Panc1 (cell line): ENCODE results near the gene CFHR4. TPM values are rescaled to one million over a fixed set of nuclear protein-coding genes. Genes with fewer than 3 reads are reported as not detected.

Experiments used
- ATAC-seq: fragments of 200-7000 bp; cut with Tn5 transposase; 2 replicates; pipeline ENCODE4 v1.9.1; 2020; ENCODE audit warnings: mild to moderate bottlenecking, moderate library complexity
- BruUV-seq: library from RNA; stranded (reverse); fragments of 400-500 nt; replicated peaks from 2 replicates; lab custom pipeline; 2021; lab: Mats Ljungman, UMichigan
- CTCF ChIA-PET: fragments of 300-600 bp; sonication (Branson Sonifier 250); formaldehyde crosslinking; loops from one replicate; lab custom pipeline; 2022; ENCODE audit warnings: antibody characterized with exemption; lab: Charles Lee
- POLR2A ChIA-PET: fragments of 300-600 bp; sonication (Branson Sonifier 250); formaldehyde crosslinking; loops from one replicate; lab custom pipeline; 2022; ENCODE audit warnings: antibody characterized with exemption; lab: Charles Lee
- DNase-seq: peaks from one replicate; pipeline ENCODE4 v3.0.0-alpha.2; 2010; ENCODE audit warnings: low read depth, low spot score
- H3K27ac ChIP-seq: 2 replicates; pipeline ENCODE4 v1.5.1; 2011; ENCODE audit warnings: mild to moderate bottlenecking, low read length, inconsistent platforms
- H3K27me3 ChIP-seq: fragments of 200-500 bp; sonication (Bioruptor generic); 2 replicates; pipeline ENCODE4 v1.6.0; 2014; ENCODE audit warnings: low read length, inconsistent platforms; ENCODE audit not compliant: control insufficient read depth, insufficient read depth
- H3K36me3 ChIP-seq: fragments of 200-500 bp; sonication (Bioruptor generic); 2 replicates; pipeline ENCODE4 v1.5.1; 2014; ENCODE audit warnings: inconsistent platforms, mild to moderate bottlenecking, low read length, moderate library complexity; ENCODE audit not compliant: control insufficient read depth, insufficient read depth
- H3K4me1 ChIP-seq: 2 replicates; pipeline ENCODE4 v1.5.1; 2011; ENCODE audit warnings: inconsistent platforms, mild to moderate bottlenecking, low read length, moderate library complexity; ENCODE audit not compliant: control insufficient read depth, insufficient read depth
- H3K4me3 ChIP-seq, 2 experiments: 2 replicates each; pipeline ENCODE4 v1.5.1; 2011 to 2012; ENCODE audit warnings: low read depth in 2 of 2, low read length in 2 of 2, mild to moderate bottlenecking in 2 of 2, inconsistent platforms in 1 of 2, moderate library complexity in 1 of 2
- H3K9me3 ChIP-seq: fragments of 200-500 bp; sonication (Bioruptor generic); 2 replicates; pipeline ENCODE4 v1.5.1; 2014; ENCODE audit warnings: low read depth, mild to moderate bottlenecking, inconsistent platforms, low read length, moderate library complexity; ENCODE audit not compliant: control insufficient read depth, insufficient read depth
- POLR2AphosphoS5 ChIP-seq: IDR thresholded peaks from 2 replicates; pipeline ENCODE4 v1.6.1; 2012; ENCODE audit warnings: mild to moderate bottlenecking, low read depth, low read length, moderate library complexity
- SIN3A ChIP-seq: IDR thresholded peaks from 2 replicates; pipeline ENCODE4 v1.6.1; 2012; ENCODE audit warnings: low read depth, mild to moderate bottlenecking, low read length, moderate library complexity, borderline replicate concordance; ENCODE audit not compliant: insufficient read depth
- TCF7L2 ChIP-seq: IDR thresholded peaks from 2 replicates; pipeline ENCODE4 v1.6.1; 2011; ENCODE audit warnings: mild to moderate bottlenecking, low read depth, low read length, inconsistent platforms
- in situ Hi-C: cut with HindIII; loops from 2 replicates; pipeline ENCODE4 v1.10.0; 2016; ENCODE audit warnings: low sequenced_read_pairs, low pct_unique_long_range_greater_than_20kb
- intact Hi-C: fragments of 100-400 bp; cut with micrococcal nuclease; formaldehyde crosslinking; loops from one replicate; pipeline ENCODE4 v1.10.0; 2022; ENCODE audit not compliant: unreplicated experiment
- total RNA-seq: library from RNA; stranded (reverse); gene quantifications from one replicate; pipeline ENCODE4 v1.2.1, GENCODE V29; 2021; ENCODE audit not compliant: unreplicated experiment
- TF ChIP-seq, protein P1 (sequence below), 2 experiments: IDR thresholded peaks; 2 replicates each; pipeline ENCODE4 v1.6.1; 2011 to 2012; ENCODE audit warnings: low read depth in 2 of 2, control low read depth in 1 of 2, low read length in 1 of 2, mild to moderate bottlenecking in 1 of 2, moderate library complexity in 1 of 2; ENCODE audit not compliant: insufficient read depth in 1 of 2
- TF ChIP-seq, protein P2 (sequence below): fragments of 450-650 bp; IDR thresholded peaks from 2 replicates; pipeline ENCODE4 v1.5.1; 2017; ENCODE audit warnings: mild to moderate bottlenecking

CFHR4 gene
- total RNA-seq, 1 experiment from 2014 or later, result not detected

DNA sequence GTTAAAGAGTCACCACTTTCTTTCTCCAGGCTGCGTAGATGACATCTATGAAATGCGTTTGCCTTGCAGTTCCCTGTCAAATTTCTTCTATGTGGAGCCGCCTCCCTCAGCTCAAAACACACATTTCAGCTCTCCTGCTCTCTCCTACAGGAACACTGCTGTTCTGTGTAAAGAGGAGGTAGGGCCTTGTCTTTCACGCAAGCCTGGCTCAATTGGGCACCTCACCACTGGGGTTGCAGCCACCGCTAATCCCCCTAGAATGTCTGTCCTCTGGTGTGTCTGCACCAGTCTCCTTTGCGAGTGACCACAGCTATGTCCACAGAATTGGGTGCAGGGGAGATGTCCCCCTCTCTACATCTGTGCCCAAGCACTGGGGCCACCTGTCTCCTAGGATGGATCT lies 31.8 kb upstream of the CFHR4 start:
- no peaks in the 10 kb centered on the region for H3K4me1 ChIP-seq
- H3K36me3 ChIP-seq, result no peaks in the 10 kb centered on the region
- in situ Hi-C loops (no loop called here), intact Hi-C loops (no loop called here)
- TF ChIP-seq, protein P1, sequence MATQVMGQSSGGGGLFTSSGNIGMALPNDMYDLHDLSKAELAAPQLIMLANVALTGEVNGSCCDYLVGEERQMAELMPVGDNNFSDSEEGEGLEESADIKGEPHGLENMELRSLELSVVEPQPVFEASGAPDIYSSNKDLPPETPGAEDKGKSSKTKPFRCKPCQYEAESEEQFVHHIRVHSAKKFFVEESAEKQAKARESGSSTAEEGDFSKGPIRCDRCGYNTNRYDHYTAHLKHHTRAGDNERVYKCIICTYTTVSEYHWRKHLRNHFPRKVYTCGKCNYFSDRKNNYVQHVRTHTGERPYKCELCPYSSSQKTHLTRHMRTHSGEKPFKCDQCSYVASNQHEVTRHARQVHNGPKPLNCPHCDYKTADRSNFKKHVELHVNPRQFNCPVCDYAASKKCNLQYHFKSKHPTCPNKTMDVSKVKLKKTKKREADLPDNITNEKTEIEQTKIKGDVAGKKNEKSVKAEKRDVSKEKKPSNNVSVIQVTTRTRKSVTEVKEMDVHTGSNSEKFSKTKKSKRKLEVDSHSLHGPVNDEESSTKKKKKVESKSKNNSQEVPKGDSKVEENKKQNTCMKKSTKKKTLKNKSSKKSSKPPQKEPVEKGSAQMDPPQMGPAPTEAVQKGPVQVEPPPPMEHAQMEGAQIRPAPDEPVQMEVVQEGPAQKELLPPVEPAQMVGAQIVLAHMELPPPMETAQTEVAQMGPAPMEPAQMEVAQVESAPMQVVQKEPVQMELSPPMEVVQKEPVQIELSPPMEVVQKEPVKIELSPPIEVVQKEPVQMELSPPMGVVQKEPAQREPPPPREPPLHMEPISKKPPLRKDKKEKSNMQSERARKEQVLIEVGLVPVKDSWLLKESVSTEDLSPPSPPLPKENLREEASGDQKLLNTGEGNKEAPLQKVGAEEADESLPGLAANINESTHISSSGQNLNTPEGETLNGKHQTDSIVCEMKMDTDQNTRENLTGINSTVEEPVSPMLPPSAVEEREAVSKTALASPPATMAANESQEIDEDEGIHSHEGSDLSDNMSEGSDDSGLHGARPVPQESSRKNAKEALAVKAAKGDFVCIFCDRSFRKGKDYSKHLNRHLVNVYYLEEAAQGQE (IDR thresholded peaks at IDR 0.05; ENCODE audit: insufficient read depth in 1 of 2, low read depth in 2 of 2, low read length in 1 of 2), result no peak
- TF ChIP-seq SIN3A (no peak), TCF7L2 (no peak), POLR2AphosphoS5 (no peak)
- TF ChIP-seq, protein P2, sequence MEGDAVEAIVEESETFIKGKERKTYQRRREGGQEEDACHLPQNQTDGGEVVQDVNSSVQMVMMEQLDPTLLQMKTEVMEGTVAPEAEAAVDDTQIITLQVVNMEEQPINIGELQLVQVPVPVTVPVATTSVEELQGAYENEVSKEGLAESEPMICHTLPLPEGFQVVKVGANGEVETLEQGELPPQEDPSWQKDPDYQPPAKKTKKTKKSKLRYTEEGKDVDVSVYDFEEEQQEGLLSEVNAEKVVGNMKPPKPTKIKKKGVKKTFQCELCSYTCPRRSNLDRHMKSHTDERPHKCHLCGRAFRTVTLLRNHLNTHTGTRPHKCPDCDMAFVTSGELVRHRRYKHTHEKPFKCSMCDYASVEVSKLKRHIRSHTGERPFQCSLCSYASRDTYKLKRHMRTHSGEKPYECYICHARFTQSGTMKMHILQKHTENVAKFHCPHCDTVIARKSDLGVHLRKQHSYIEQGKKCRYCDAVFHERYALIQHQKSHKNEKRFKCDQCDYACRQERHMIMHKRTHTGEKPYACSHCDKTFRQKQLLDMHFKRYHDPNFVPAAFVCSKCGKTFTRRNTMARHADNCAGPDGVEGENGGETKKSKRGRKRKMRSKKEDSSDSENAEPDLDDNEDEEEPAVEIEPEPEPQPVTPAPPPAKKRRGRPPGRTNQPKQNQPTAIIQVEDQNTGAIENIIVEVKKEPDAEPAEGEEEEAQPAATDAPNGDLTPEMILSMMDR, result no peak
- H3K27me3 ChIP-seq, result no peaks in the 10 kb centered on the region
- DNase-seq, result no peak
- BruUV-seq, result no TSS peak
- no peak overlapping the region for H3K27ac ChIP-seq
- no peak for ATAC-seq
- ChIA-PET POLR2A (no interaction called here), CTCF (no interaction called here)
- H3K4me3 ChIP-seq, result no peak overlapping the region
- no peaks in the 10 kb centered on the region for H3K9me3 ChIP-seq

DNA sequence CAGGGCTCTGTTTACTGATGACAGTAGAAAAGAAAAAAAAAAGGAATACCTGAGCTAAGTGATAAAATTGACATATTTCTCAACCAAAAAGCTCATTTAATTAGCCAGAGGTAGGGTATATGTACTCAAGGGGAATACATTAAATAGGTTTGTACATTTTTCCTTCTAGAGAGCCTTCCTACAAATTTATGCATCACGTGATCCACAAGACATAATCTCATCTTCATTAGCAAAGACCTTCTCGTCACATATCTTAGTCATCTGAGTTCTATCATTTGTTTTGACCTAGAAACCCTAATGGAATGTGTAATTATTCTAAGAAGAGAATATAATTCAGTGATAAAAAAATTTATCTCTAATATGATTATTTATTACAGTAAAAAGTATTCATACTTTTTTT lies 30.7 kb upstream of the CFHR4 start:
- Histone ChIP-seq H3K4me1 (no peaks in the 10 kb centered on the region), H3K27ac (no peak overlapping the region), H3K9me3 (no peaks in the 10 kb centered on the region), H3K4me3 (no peak overlapping the region), H3K27me3 (no peaks in the 10 kb centered on the region), H3K36me3 (no peaks in the 10 kb centered on the region)
- in situ Hi-C loops, result no loop called here
- DNase-seq, result no peak
- no TSS peak for BruUV-seq
- ChIA-PET CTCF (no interaction called here), POLR2A (no interaction called here)
- TF ChIP-seq TCF7L2 (no peak), POLR2AphosphoS5 (no peak), SIN3A (no peak)
- TF ChIP-seq, protein P1 (IDR thresholded peaks at IDR 0.05; ENCODE audit: insufficient read depth in 1 of 2, low read depth in 2 of 2, low read length in 1 of 2), result no peak
- TF ChIP-seq, protein P2, result no peak
- intact Hi-C loops, result no loop called here
- ATAC-seq, result no peak
